Ishikawa (cell line): ENCODE data around the gene TBPL2.

ENCODE experiments used
- CEBPB ChIP-seq: IDR thresholded peaks from 2 replicates; pipeline ENCODE4 v1.6.1; 2012
- CREB1 ChIP-seq: IDR thresholded peaks from 2 replicates; pipeline ENCODE4 v1.6.1; 2012; ENCODE audit warnings: low read depth
- EGR1 ChIP-seq: IDR thresholded peaks from 2 replicates; pipeline ENCODE4 v1.6.1; 2012
- EP300 ChIP-seq: IDR thresholded peaks from 2 replicates; pipeline ENCODE4 v1.6.1; 2012; ENCODE audit warnings: borderline replicate concordance
- FOXM1 ChIP-seq: IDR thresholded peaks from 2 replicates; pipeline ENCODE4 v1.6.1; 2012; ENCODE audit warnings: low read depth, borderline replicate concordance
- NFIC ChIP-seq: IDR thresholded peaks from 2 replicates; pipeline ENCODE4 v1.6.1; 2012
- RAD21 ChIP-seq: IDR thresholded peaks from 2 replicates; pipeline ENCODE4 v1.6.1; 2012; ENCODE audit warnings: low read depth
- TAF1 ChIP-seq: IDR thresholded peaks from 2 replicates; pipeline ENCODE4 v1.6.1; 2012; ENCODE audit warnings: low read depth, mild to moderate bottlenecking
- TCF12 ChIP-seq: IDR thresholded peaks from 2 replicates; pipeline ENCODE4 v1.6.1; 2012; ENCODE audit warnings: low read depth
- TEAD4 ChIP-seq: IDR thresholded peaks from 2 replicates; pipeline ENCODE4 v1.6.1; 2012
- YY1 ChIP-seq: IDR thresholded peaks from 2 replicates; pipeline ENCODE4 v1.6.1; 2012; ENCODE audit warnings: low read depth
- ZBTB7A ChIP-seq: IDR thresholded peaks from 2 replicates; pipeline ENCODE4 v1.6.1; 2012; ENCODE audit warnings: low read depth
- TF ChIP-seq, protein P1 (sequence below): IDR thresholded peaks from 2 replicates; pipeline ENCODE4 v1.6.1; 2012
- TF ChIP-seq, protein P2 (sequence below): IDR thresholded peaks from 2 replicates; pipeline ENCODE4 v1.6.1; 2012; ENCODE audit warnings: low read depth, mild to moderate bottlenecking
- TF ChIP-seq, protein P3 (sequence below): IDR thresholded peaks from 2 replicates; pipeline ENCODE4 v1.6.1; 2012

Gene TBPL2

GRCh38 chr14:55419663-55420062 lies 20.8 kb downstream of the TBPL2 start:
- TF ChIP-seq TAF1 (no peak), TEAD4 (no peak), CREB1 (no peak), CEBPB (no peak), NFIC (no peak), ZBTB7A (no peak), RAD21 (no peak), YY1 (no peak), TCF12 (no peak), FOXM1 (no peak), EP300 (no peak), EGR1 (no peak)
- TF ChIP-seq, protein P1, sequence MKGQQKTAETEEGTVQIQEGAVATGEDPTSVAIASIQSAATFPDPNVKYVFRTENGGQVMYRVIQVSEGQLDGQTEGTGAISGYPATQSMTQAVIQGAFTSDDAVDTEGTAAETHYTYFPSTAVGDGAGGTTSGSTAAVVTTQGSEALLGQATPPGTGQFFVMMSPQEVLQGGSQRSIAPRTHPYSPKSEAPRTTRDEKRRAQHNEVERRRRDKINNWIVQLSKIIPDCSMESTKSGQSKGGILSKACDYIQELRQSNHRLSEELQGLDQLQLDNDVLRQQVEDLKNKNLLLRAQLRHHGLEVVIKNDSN = no peak
- TF ChIP-seq, protein P2, sequence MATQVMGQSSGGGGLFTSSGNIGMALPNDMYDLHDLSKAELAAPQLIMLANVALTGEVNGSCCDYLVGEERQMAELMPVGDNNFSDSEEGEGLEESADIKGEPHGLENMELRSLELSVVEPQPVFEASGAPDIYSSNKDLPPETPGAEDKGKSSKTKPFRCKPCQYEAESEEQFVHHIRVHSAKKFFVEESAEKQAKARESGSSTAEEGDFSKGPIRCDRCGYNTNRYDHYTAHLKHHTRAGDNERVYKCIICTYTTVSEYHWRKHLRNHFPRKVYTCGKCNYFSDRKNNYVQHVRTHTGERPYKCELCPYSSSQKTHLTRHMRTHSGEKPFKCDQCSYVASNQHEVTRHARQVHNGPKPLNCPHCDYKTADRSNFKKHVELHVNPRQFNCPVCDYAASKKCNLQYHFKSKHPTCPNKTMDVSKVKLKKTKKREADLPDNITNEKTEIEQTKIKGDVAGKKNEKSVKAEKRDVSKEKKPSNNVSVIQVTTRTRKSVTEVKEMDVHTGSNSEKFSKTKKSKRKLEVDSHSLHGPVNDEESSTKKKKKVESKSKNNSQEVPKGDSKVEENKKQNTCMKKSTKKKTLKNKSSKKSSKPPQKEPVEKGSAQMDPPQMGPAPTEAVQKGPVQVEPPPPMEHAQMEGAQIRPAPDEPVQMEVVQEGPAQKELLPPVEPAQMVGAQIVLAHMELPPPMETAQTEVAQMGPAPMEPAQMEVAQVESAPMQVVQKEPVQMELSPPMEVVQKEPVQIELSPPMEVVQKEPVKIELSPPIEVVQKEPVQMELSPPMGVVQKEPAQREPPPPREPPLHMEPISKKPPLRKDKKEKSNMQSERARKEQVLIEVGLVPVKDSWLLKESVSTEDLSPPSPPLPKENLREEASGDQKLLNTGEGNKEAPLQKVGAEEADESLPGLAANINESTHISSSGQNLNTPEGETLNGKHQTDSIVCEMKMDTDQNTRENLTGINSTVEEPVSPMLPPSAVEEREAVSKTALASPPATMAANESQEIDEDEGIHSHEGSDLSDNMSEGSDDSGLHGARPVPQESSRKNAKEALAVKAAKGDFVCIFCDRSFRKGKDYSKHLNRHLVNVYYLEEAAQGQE = no peak
- TF ChIP-seq, protein P3, sequence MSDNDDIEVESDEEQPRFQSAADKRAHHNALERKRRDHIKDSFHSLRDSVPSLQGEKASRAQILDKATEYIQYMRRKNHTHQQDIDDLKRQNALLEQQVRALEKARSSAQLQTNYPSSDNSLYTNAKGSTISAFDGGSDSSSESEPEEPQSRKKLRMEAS = no peak

- TF ChIP-seq ZBTB7A = no peak
- no peak for TF ChIP-seq NFIC
- TF ChIP-seq, protein P2 = no peak
- no peak for TF ChIP-seq TAF1
- no peak for TF ChIP-seq FOXM1
- TF ChIP-seq YY1 = no peak
- no peak for TF ChIP-seq EGR1
- no peak for TF ChIP-seq TEAD4
- TF ChIP-seq RAD21 = no peak
- TF ChIP-seq, protein P3 = no peak
- TF ChIP-seq TCF12 = no peak
- TF ChIP-seq CREB1 = no peak
- no peak for TF ChIP-seq EP300
Measured at GRCh38 chr14:55418411-55418810, 22.0 kb downstream of the TBPL2 start.

DNA sequence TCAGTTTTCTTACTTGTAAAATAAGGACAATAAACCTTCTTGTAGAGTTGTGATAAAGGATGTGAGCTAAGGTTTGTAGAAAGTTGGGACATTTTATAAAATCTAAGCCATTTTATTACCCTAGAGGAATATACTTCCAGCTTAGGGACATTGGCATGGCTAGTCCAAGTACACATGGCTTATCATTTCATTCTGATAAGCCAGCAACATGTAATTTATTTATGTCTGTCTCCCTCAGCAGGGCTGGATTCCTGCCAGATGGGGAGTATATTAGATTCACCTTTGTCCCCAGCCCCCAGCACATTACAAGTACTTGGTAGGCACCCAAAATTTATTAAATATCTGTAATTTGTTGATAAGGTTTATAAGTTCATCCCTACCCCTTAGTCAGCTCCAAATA lies 22.5 kb downstream of the TBPL2 start:
- no peak for TF ChIP-seq ZBTB7A
- TF ChIP-seq, protein P3 = no peak
- TF ChIP-seq CREB1 = no peak
- no peak for TF ChIP-seq TAF1
- TF ChIP-seq, protein P2 = no peak
- TF ChIP-seq YY1 = no peak
- TF ChIP-seq, protein P1 = no peak
- no peak for TF ChIP-seq FOXM1
- no peak for TF ChIP-seq RAD21

DNA sequence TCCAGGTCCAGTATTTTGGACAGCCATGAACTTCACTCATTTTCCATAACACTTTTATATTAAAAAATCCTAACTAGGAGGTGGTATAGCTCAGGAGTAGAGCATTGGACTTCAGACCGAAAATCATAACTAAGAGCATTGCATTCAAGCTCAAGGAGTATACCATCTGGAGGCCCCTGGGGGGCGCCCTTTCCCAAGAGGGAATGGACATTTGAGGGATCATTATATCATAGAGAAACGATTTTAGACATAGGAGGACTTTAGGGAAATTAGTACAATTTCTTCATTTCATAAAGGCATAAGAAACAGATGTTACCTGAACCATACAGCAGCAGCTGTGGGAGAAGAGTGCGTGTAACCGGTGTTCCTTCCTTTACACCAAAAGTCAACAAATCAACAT lies 23.6 kb downstream of the TBPL2 start:
- TF ChIP-seq TEAD4 (no peak), RAD21 (peak; percentile 62), NFIC (no peak)
- TF ChIP-seq, protein P3 = no peak
